OCI-LY3 (cell line): ENCODE results near the gene ZNF365.

Experiments used
- EZH2phosphoT487 ChIP-seq: fragments of 200-600 bp; shearing (Covaris generic); IDR thresholded peaks from 2 replicates; pipeline ENCODE4 v1.6.1; 2018; ENCODE audit warnings: antibody characterized with exemption, mixed run types, low read depth
- TF ChIP-seq, protein P1 (sequence below): fragments of 200-600, 300-600 bp; sonication (generic); IDR thresholded peaks from 2 replicates; pipeline ENCODE4 v1.5.1; 2014; ENCODE audit warnings: antibody characterized with exemption, low read length, low read depth

DNA sequence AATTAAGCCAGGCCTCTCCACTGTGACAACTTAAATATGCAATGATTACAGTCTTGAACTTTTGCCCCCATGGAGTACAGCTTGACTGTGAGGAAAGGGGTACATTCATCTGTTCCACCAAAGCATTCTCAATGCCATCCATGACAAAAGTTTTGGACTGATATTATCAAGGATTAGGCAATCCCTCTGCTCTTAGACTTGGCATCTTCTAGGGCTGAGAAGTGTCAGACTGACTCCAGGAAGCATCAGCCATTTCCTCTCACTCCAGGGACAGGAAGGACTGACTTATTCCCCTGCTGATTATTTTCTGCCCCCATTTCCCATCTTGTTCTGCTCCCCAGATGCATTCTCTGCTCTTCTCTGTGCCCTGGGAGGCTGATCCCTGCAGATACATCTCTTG, 69.7 kb downstream of the ZNF365 start:
- TF ChIP-seq, protein P1, sequence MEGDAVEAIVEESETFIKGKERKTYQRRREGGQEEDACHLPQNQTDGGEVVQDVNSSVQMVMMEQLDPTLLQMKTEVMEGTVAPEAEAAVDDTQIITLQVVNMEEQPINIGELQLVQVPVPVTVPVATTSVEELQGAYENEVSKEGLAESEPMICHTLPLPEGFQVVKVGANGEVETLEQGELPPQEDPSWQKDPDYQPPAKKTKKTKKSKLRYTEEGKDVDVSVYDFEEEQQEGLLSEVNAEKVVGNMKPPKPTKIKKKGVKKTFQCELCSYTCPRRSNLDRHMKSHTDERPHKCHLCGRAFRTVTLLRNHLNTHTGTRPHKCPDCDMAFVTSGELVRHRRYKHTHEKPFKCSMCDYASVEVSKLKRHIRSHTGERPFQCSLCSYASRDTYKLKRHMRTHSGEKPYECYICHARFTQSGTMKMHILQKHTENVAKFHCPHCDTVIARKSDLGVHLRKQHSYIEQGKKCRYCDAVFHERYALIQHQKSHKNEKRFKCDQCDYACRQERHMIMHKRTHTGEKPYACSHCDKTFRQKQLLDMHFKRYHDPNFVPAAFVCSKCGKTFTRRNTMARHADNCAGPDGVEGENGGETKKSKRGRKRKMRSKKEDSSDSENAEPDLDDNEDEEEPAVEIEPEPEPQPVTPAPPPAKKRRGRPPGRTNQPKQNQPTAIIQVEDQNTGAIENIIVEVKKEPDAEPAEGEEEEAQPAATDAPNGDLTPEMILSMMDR = no peak
- no peak for TF ChIP-seq EZH2phosphoT487
